Measurements from ENCODE around the gene PCNT.
"Not testable (repeated sequence)": the region's sequence is repeated elsewhere in the genome, so short reads cannot be mapped to it uniquely, and the experiment has no call there.

The PCNT gene

GRCh38 chr21:46357684-46358425, 33.9 kb downstream of the PCNT start:
- no peak for DNase-seq

- DNase-seq, result no peak
Measured at GRCh38 chr21:46361176-46361575, 37.2 kb downstream of the PCNT start.

GRCh38 chr21:46361935-46362334, 38.0 kb downstream of the PCNT start:
- no peak for DNase-seq

DNA sequence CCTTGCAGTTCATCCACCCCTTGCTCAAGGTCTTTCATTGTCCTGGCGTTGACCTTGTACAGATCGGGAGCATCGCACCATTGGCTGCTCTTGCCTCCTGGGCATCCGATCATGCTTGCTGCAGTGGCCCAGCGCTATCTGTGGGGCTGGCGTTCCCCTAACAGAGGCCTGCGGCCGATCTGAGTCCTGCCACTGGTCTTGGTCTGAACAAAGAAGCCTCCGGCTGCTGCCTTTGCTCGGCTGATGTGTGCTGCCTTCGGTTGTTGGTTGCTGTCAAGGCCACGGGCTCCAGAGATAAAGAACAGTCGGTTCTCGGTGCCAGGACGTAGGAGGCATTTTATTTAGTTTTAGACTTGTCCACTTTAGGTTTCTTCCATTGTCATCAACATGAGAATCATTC, 39.0 kb downstream of the PCNT start:
- no peak for DNase-seq

DNA sequence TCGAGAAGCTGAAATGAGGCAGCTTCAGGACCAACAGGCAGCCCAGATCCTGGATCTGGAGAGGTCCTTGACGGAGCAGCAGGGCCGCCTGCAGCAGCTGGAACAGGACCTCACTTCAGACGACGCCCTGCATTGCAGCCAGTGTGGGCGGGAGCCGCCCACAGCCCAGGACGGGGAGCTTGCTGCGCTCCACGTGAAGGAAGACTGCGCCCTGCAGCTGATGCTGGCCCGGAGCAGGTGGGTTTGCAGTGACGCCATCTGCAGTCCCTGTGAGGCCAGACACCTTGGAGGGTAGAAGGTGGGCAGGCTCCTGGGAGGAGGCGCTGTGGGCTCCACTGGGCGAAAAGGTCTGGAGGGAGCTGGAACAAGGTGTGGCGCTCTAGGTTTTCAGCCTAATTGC, 39.7 kb downstream of the PCNT start:
- DNase-seq, result no peak

- no peak for DNase-seq
Measured at GRCh38 chr21:46366091-46366490, 42.1 kb downstream of the PCNT start.

DNA sequence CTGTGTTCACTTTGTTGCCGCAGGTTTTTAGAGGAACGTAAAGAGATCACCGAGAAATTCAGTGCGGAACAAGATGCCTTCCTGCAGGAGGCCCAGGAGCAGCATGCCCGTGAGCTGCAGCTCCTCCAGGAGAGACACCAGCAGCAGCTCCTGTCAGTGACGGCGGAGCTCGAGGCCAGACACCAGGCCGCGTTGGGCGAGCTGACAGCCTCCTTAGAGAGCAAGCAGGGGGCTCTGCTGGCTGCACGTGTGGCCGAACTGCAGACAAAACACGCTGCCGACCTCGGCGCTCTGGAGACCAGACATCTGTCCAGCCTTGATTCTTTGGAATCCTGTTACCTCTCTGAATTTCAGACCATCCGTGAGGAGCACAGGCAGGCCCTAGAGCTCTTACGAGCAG, 42.6 kb downstream of the PCNT start:
- no peak for DNase-seq

DNA sequence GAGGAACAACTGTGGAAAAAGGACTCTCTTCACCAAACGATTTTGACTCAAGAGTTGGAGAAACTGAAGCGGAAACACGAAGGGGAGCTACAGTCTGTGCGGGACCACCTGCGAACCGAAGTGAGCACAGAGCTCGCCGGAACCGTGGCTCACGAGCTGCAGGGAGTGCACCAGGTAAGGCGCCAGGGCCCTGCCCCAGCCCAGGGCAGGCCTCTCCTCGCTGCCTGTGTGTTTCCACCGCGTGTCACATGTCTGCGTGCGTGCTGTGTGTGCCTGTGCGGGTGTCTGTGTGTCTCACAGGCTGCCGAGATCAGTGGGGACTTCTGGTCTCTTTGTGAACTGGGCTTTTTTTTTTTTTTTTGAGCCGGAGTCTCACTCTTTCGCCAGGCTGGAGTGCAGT, 43.0 kb downstream of the PCNT start:
- DNase-seq, result no peak

DNA sequence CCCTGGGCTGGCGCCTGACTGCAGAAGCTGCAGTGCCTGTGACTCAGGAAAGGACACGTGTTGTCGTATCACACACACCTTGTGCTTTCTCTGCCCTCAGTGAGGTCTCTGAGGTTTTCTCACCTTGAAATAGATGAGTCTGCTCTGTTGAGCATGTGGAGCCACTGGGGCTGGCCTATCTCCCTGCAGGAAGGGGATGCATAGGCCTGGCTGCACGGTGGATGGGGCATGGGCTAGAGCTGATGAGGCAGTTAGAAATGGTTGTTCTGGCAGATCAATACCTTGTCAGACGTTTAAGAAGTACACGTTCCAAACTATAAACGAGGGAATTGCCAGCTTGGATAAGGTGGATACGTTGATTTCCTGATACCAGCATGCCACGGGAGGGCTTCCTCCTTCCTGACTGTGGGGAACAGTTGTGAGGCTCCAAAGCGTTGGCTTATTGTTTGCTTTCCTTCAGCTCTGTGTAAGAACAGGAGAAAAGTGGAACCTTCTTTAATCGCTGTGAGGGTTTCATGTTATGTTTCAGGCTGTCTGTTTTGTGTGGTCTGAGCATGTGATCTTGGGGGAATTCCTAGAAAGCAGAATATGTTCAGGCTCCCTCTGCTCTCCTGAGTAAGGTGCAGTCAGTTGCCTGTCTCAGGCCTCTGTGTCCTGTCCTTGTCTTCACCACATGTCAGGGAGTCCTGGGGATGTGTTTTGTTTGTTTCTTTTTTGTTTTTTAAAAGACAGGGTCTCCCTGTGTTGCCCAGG, 44.8 kb downstream of the PCNT start:
- DNase-seq, result peak; percentile 76

DNA sequence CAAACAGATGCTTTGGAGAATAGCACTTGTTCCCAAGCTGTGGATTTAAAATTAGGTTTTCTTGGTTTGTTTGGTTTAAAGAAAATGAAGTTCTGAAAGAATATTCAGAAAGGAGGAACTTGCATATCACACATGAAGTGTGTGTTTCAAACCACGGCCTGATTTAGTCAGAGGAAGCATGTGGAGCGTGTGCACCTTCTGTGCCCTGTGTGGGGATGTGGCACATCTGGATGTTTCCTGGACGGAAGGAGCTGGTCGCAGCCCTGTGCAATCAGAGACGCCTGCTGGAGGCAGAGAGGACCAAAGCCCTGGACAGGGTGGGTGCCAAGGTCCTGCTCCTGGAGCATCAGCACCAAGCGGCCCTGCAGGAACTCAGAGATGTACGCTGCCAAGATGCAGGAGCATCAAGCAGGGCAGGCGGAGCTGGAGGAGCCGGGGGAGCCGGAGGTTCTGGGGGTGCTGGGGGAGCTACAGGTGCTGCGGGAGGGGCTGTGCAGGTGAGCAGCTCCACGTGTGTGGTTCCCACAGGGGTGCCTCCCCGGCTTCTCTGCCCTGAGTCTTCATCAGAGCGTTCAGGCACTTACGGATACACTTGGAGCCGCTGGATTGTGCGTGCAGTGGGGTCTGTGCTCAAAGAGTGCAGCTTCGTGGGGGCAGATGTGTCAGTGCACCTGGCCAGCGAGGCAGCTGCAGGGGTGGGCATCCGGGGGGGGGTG, 45.7 kb downstream of the PCNT start:
- peak; percentile 19 for DNase-seq

DNA sequence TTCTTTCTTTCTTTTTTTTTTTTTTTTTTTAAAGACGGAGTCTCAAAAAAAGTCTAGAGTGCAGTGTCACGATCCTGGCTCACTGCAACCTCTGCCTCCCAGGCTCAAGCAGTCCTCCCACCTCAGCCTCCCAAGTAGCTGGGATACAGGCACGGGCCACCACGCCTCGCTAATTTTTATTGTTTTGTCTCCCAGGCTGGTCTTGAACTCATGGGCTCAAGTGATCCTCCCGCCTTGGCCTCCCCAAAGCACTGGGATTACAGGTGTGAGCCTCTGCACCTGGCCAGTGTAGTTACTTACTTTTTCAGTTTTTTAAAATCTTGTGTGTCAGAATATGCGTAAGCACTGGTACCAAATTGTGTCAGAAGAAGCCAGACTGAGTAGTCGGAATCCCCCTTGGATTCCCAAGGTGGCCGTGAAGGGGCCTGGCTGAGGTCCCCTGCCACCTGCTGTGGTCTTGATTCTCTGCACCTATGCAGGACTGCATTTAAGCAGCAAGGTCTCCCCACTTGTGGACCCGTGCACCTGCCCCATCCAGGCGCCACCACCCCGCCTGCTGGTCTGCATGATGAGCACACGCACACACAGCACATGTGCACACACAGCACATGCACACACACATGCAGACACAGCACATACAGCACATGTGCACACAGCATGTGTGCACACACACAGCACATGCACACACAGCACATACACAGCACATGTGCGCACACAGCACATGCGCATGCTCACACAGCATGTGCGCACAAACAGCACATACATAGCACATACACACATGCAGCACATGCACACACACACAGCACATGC, 47.5 kb downstream of the PCNT start:
- DNase-seq, result peak; percentile 4

DNA sequence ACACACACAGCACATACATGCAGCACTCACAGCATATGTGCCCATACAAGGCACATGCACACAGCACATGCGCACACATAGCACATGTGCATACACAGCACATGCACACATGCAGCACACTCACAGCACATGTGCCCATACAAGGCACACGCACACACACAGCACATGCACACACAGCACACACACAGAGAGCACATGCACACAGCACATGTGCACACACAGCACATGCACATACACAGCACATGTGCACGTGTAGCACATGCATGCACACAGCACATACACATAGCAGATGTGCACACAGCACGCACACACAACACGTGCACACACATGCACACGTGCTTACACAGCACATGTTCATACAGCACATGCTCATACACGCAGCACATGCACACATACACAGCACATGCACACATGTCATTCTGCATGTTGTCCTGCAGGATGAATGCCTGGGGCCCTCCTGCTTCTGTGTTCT, 48.1 kb downstream of the PCNT start:
- no peak for DNase-seq

DNA sequence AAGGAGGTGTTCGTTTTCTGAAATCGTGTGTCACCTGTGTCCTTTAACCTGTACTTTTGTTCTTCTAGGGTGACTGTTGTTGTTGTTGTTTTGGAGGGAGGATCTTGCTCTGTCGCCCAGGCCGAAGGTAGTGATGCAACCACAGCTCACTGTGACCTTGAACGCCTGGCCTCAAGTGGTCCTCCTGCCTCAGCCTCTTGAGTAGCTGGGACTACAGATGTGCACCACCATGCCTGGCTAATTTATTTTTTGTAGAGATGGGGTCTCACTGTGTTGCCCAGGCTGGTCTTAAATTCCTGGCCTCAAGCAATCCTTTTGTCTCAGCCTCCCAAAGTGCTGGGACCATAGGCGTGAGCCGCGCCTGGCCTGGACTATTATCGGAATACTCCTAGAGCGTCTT, 49.0 kb downstream of the PCNT start:
- not testable (repeated sequence) for DNase-seq

DNA sequence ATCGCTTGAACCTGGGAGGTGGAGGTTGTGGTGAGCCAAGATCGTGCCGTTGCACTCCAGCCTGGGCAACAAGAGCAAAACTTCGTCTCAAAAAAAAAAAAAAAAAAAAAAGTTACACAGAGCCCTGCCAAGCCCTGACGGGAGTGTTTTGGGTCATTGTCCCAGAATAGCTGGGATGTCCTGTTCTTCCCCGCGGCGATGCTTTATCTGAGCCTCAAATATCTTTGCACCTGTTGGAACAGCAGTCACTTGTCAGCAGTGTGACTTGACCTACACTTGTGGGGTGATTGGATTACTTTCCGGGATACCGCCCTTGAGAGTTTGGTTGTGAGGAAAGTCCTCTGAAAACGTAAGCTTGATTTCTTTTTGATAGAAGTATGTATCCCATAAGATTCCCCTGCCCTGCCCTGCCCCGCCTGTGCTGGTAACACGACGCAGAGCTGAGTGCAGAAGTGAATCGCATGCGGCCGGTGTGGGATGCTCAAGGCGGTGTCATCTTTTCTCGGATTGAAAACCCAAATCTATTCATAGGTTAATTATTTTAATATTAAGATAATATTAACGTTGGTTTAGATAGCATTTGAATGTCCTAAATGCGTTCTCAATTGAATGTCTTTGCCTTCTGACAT, 50.9 kb downstream of the PCNT start:
- no peak for DNase-seq

GRCh38 chr21:46375560-46376230, 51.7 kb downstream of the PCNT start:
- no peak for DNase-seq

DNA sequence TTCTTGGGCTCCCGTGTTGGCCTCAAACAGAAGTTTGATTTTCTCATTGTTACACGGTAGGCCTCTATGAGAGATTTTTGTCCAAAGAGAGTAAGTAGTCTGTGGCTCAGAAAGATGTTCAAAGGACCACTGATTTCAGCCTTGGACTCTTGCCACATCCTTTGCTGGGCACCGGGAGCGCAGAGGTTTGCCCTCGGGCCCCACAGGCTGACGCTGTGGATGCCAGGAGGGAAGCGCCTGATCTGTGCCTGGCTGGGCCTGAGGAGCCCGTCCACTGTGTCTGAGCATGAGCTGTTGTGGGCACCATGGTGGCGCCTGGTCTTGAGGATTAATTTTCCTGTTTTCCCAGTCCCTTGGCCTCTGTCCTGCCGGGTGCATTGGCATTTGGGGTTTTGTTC, 52.3 kb downstream of the PCNT start:
- DNase-seq, result no peak

GRCh38 chr21:46376856-46377453, 53.0 kb downstream of the PCNT start:
- no peak for DNase-seq

DNA sequence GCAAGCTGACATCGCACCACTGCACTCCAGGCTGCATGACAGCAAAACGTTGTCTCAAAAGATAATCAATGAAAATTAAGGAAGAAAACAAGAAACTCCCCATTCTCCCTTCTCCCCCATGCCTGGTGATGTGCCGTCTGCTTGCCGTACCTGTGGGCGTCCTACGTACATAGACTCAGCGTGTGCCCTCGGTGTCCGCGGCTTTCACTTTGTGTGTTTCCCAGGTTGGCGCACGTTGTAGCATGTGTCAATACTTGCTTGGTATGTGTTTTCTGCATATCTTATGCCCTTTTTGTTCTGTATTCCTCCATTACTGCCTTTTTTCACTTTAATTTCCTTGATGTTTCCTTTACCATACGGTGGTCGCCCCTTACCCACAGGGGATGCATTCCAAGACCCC, 53.8 kb downstream of the PCNT start:
- no peak for DNase-seq

- no peak for DNase-seq
Measured at GRCh38 chr21:46379105-46379504, 55.1 kb downstream of the PCNT start.

DNA sequence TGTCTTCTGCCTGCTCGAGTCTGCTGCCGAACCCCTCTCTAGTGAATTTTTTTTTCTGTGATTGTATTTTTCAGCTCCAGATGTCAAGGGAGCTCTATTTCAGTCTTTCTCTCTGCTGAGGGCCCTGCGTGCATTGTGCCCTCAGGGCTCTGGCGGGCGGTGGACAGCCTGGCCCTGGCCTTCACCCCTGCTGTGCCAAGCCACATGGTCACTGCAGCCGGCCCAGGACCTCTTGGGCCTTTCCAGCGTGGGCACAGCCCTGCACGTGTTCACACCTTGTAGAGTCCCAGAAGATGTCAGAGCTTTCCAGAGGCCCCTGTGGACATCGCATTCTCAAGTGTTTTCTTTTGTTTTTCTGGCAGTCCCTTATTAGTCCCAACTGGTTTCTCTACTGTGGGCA, 55.7 kb downstream of the PCNT start:
- DNase-seq, result no peak

GRCh38 chr21:46381541-46381940, 57.6 kb downstream of the PCNT start:
- no peak for DNase-seq

Data from activated CD4-positive, alpha-beta T cell treated with anti-CD3 and anti-CD28 coated beads, Interleukin-10, Interleukin-2, amounts not matched to agents 100 ng/mL and 50 ng/mL, durations not matched to agents 16 hours and 8 hours (primary cell).